Keratinocyte (primary cell): ENCODE results near the gene C2CD2L.

ENCODE experiments used
- EZH2 ChIP-seq: IDR thresholded peaks from one replicate; pipeline ENCODE4 v1.6.1; 2012; ENCODE audit warnings: inconsistent platforms, mild to moderate bottlenecking, low read length, moderate library complexity
- TF ChIP-seq, protein P1 (sequence below), 3 experiments: IDR thresholded peaks in 1 of 3; conservative IDR thresholded peaks in 1 of 3; optimal IDR thresholded peaks in 1 of 3; 2 replicates in 2 of 3; 3 replicates in 1 of 3; pipeline versions ENCODE3 to v1.5.1; 2011; ENCODE audit warnings: low read length in 3 of 3, mild to moderate bottlenecking in 3 of 3, moderate library complexity in 2 of 3, control low read depth in 1 of 3, inconsistent platforms in 1 of 3; ENCODE audit not compliant: insufficient read depth in 2 of 3; ENCODE audit errors: extremely low read depth in 1 of 3

DNA sequence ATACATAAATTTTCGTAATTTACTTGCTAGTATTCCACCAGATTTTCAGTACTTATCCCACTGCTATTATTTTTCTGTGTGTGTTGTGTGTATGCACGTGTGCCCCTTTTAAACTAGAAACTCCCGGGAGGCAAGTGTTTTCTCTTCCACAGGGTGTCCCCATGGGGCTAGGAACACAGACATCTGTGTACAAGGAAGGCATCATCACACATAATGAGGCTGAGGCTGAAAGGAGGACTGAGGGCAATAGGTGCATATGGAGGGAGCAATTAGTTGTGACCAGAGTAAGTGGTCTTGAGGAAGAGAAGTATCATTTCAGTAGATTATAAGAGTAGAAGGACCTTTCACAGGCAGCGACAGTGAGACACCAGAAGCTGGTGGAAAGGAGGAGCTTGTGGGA is 3.4 kb upstream of the C2CD2L start:
- TF ChIP-seq, protein P1, sequence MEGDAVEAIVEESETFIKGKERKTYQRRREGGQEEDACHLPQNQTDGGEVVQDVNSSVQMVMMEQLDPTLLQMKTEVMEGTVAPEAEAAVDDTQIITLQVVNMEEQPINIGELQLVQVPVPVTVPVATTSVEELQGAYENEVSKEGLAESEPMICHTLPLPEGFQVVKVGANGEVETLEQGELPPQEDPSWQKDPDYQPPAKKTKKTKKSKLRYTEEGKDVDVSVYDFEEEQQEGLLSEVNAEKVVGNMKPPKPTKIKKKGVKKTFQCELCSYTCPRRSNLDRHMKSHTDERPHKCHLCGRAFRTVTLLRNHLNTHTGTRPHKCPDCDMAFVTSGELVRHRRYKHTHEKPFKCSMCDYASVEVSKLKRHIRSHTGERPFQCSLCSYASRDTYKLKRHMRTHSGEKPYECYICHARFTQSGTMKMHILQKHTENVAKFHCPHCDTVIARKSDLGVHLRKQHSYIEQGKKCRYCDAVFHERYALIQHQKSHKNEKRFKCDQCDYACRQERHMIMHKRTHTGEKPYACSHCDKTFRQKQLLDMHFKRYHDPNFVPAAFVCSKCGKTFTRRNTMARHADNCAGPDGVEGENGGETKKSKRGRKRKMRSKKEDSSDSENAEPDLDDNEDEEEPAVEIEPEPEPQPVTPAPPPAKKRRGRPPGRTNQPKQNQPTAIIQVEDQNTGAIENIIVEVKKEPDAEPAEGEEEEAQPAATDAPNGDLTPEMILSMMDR (optimal IDR thresholded peaks at IDR 0.05 in 1 of 3, IDR thresholded peaks at IDR 0.05 in 1 of 3, conservative IDR thresholded peaks at IDR 0.05 in 1 of 3; ENCODE audit: extremely low read depth in 1 of 3, insufficient read depth in 2 of 3, low read length in 3 of 3) = no peak
- TF ChIP-seq EZH2 = no peak
